Germinal center (tissue), 1 donor: ENCODE measurements around the gene OMP.
"Not testable (repeated sequence)": the region's sequence is repeated elsewhere in the genome, so short reads cannot be mapped to it uniquely, and the experiment has no call there.

Experiments
- DNase-seq: peaks from one replicate; pipeline ENCODE4 v3.0.0; 2012; ENCODE audit warnings: mixed read lengths, low spot score

OMP gene

GRCh38 chr11:77087723-77088225, 14.9 kb upstream of the OMP start:
- DNase-seq, result no peak

DNA sequence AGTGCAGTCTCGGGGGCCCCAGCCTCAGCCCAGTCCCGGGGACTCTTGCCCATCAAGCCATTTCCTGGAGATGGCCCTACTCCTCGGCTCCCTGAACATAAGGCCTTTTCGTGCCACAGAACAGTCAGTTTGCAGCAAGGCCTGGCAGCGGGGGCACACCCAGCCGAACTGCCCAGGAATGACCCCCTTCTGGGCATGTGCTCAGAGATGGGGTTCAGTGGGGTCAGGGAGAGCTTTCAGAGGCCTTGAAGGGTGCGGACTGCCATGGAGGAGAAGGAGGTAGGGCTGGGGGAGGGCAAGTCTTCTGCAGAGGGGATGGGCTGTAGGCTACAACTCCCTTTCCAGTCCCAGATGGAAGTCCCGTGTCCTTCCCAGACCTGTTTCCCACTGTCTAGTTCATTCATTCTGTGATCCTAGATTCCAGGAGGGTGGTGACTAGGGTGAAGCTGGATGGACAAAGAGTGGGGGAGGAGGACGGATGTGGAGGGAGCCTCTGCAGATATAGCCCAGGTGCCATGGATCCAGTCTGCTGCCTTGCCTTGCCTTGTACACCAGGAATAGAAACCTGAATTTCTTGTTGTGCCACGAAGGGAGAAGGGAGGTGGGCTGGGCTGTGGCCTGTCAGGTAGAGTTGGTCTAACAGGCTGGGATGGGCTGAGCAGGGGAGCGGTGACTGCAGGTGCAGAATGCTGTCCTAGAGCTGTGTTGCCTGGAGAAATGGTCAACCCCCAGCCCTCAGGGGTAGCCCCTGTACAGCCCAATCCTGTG, 14.2 kb upstream of the OMP start:
- no peak for DNase-seq

GRCh38 chr11:77089004-77089545, 13.6 kb upstream of the OMP start:
- no peak for DNase-seq

- no peak for DNase-seq
Measured at GRCh38 chr11:77090046-77090372, 12.6 kb upstream of the OMP start.

DNA sequence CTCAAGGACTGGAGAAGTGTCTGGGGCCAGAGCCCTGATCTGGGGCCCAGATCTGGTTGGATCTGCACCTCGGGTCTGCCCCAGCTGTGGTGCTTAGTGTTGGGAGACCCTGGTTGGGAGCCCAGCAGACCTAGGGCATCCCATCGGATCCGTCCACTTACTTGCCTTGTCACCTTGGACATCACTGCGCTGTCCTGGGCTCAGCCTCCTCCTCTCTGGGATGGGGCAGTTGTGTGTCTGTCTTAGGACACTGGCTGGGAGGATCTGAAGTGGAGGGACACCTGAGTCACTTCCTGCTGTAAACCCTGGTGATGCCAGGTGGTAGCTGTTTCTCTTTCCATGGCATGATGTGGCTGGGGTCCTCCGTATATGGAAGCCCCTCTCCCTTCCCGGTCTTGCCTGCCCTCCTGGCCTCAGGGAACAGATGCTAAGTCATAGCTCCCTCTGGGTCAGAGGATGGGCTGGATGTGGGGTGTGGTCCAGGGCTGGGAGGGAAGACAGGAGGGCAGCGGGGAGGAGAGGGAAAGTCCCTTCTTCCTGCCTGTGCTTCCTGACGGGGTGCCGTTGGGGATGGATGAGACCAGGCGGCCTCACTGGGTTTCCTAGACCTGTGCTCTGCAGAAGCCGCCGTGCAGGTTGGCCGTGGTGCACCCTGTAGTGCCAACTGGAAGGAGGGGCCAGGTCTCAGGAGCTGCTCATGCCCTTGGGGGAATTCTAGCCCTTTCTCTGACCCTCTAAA, 12.1 kb upstream of the OMP start:
- DNase-seq, result no peak

DNA sequence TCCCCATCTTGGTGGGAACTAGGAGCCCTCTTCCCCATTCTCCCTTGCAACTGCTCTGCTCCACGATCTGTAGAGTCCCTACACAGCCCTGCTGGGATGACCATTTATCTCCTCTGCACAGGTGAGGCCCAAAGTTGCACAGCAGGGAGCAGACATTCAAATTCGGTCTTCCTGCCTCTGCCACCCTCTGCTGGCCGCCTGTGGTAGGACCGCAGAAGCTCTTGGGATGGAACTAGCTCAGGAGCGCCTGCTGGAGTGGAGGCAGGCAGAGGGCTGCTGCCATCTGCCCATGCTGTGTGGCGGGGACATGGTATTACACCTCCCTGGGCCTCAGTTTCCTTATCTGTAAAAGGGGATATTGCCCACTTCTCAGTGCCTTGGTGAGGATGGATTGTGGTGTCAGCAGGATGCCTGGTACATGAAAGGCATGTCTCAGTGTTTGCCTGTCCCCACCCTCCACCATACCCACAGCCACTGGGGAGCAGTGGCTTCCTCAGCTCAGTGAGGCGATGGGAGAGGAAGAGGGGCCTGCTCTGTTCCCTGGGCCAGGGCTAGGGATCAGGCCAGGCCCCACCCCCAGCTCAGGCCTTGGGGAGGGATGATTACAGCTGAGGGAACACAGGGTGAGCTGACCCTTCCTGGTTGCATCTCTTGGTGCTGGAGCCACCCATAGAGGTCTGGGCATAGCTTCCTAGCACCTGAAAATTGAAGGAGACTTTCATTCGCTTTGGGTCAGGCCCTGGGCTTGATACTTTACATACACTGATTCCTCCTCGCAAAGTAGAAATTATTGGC, 11.3 kb upstream of the OMP start:
- DNase-seq, result peak; percentile 86

- DNase-seq, result no peak
Measured at GRCh38 chr11:77092382-77092781, 10.3 kb upstream of the OMP start.

- DNase-seq, result no peak
Measured at GRCh38 chr11:77093056-77093891, 9.4 kb upstream of the OMP start.

GRCh38 chr11:77093987-77094840, 8.4 kb upstream of the OMP start:
- no peak for DNase-seq

DNA sequence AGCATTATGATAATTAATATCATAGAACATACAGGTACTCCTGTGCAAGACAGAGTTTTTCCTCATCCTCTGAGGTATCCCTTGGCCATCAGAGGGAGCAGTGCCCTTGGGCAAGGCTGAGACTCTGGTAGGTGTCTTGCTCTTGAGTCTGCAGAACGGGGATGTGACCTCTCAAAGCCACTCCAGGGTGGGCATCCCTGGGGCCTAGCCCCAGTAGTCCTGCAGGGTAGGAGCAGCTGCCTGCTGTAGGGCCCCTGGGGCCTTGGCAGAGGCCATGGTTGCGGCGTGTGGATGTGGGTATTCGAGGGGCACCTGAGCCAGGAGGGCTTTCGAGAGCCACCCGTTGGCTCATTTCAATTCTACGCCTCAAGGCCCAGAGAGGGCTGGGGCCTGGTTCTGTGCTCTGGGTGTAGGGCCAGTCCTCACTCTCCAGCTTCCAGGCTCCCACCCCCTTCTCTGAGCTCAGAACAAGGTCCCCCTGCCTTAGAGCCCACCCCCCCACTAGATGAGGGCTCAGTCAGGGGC, 7.7 kb upstream of the OMP start:
- no peak for DNase-seq

DNA sequence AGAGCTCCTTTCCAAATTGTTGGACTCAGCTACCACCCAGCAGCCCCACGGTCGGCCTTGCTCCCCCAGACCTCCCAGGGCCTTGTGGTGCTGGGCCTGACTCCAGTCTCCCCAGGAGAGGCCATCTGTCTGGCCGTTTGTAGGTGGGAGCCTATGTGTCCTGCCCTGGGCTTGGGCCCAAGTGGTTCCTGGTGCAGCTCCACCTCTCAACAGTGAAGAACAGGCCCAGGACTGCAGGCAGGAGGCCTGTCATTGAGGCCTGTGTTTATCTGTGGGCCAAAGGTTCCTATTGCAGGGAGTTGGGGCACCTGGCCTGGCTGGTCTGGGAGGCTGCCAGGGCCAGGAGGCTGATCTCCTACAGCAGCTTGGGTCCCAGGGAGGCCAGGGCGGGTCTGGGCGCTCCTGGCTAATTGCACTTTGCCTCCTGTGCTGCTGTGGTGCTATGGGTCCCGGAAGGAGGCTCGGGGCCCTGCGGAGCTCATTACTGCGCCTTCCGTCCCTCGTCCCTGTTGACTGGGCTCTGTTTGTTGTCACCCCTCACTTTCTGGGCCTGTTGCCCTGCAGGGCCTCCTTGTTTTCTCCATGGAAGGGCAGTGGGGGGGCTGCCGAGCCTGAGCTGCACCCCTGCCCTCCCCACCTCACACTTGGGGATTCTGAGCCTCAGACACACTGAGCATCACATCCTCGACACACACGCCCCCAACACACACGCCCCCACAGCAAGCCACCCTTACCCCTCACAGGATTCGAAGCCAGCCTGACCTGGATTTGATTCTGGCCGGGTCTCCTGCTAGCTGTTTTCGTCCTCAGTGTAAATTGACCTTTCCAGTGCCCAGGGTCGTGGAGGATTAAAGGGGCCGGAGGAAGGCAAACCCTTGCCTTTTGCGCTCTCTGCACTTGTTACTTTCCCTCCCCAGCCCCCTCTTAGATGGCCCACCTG, 6.8 kb upstream of the OMP start:
- DNase-seq, result no peak

- no peak for DNase-seq
Measured at GRCh38 chr11:77096591-77097019, 6.0 kb upstream of the OMP start.

DNA sequence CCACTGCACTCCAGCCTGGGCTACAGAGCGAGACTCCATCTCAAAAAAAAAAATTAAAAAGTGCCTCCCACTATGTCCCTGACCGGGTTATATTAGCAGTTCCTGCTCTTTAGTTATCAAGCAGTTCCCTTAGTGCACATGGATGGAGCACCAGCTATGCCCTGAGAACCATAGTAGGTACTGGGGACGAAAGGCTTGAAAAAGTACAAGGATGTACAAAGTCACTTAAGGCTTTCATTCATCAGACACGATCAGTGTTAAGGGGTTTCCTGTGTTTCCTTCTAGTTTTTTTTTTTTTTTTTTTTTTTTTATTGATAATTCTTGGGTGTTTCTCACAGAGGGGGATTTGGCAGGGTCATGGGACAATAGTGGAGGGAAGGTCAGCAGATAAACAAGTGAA, 5.5 kb upstream of the OMP start:
- DNase-seq, result not testable (repeated sequence)

GRCh38 chr11:77100166-77101042, 2.2 kb upstream of the OMP start:
- no peak for DNase-seq

DNA sequence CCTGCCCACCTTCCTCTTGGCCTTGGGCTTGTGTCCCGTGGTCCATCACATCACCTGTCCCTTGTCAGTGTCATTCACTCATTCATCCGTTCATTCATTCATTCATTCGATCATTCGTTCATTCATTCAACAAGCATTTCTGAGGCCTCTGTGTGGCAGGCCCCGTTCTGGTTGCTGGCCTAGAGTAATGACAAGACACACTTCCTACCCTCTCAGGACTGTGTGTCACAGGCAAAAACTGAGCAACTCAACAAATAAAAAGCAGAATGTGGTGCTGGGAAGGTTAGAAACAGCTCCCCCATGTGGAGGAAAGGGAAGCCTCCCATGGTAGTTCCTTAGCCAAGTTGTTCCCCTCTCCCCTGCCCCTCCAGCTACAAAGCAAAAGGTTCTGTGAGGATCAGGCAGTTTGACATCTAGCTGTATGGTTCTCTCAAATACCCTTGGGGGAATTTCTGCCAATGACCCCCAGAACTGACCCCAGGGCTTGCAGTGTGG, 1.6 kb upstream of the OMP start:
- DNase-seq, result peak; percentile 36

DNA sequence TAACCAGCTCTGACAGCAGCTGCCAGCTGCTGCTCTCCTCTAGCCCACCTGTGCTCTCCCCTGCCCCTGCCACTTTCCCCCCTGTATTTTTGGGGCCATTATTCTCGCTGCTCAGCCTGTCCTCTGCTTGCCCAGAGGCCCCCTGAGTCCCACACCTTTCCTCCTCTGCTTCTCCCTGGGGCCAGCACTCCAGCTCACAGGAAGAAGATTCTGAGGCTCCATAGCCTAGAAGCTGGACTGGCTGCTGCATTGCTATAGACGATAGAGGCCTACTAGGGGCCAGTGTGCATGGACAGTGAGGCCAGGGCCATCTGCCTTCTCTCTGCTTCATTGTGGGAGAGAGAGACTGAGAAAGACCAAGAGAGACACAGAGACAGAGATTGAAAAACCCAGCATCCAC, 679 bp downstream of the OMP start:
- no peak for DNase-seq

- DNase-seq, result no peak
Measured at GRCh38 chr11:77104727-77105126, 2.1 kb downstream of the OMP start.

GRCh38 chr11:77106321-77106720, 3.7 kb downstream of the OMP start:
- no peak for DNase-seq
